Measurements from ENCODE around the gene OPHN1.
A peak's percentile ranks its signal among the peaks of the same experiment; 100 is the strongest.

Gene OPHN1

DNA sequence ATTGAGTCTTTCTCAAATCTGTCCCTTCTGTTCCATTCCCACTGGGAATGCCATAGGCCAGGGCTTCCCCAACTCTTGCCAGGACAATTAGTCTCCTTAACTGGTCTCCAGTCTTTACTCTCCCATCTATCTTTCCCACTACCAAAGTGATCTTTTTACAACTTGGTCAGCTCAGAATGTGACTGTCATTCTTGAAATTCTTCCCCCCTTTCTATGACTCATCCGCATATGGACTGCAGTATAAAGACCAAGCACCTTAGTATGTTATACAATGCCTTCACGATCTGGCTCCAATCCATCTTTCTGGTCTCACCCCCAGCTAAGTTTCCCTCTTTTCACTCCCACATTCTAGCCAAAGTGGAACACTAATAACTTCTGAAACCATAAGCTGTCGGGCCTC, 383.8 kb downstream of the OPHN1 start:
- DNase-seq, result no peak

- no peak for DNase-seq
Measured at GRCh38 chrX:68048774-68049173, 384.5 kb downstream of the OPHN1 start.

DNA sequence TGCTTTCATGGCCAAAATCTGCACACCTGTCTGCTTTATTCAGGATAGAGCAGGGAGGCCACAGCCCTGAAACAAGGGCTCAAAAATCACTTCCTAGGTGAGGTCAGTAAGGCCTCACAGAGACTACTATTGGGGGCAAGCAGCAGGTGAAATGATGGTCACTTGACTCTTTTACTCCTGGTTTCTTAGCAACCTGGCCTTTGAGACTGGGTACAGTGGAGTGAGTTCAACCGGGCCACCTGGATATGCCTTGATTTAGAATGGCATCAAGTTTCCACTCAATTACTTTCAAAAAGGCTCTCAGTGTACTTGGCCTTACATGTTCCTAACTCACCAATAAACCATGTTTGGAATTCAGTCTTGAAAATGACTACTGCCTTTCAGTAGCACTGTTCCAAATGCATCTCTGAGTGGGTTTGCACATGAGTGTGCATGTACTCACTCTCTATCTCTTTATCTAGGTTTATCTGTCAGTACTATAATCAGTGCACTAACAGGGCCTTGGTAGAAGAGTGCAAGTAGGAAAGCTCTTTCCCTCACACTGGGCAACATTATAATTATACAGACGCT, 388.2 kb downstream of the OPHN1 start:
- no peak for DNase-seq

DNA sequence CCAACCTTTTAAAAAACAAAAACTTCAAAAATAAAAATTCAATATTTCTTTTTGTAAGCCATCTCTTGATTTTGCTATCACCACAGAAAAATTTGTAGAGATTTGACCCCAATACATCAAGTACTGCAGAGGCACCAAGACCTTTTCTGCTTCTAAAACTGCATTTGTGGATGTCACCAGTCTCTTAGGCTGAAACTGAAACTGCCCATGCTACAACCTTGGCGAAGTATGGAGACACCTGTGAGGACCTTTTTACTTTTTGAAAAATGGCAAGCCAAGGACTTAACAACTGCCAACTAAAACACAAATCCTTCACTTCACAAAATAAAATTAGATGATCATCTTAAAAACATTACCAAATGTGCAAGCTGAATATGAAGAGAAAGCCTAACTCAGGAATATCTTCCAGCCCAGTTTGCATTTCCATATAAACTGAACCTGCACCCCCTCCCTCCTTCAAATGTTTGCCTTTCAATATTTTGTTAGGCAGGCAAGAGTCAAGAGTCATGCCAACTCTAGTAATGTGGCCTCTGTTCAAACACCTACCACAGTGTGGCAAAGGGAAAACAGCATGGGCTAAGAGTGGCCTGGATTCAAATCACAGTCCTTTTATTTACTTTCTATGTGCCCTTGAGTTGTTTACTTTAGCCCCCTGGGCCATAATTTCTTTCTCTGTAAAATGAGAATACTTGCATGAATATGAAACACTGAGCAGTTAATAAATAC, 389.4 kb downstream of the OPHN1 start:
- no peak for DNase-seq

DNA sequence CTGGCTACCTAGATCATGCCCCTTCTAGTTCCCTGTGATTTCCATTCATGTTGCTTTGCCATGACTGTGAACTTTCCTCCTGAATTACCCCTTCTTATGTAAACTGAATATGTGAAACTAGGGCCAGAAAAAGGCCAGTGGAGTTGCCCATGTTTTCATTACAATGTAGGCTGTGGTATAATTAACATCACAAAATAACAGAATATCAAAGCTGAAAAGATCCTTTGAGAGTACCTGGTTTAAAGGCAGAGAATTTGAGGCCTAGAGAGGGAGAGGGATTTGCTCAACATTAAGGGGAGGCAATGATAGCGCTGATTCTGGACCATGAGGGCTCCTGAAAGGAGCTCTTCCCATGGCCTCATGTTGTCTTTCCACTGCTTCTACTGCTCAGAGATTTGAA, 392.2 kb downstream of the OPHN1 start:
- DNase-seq, result no peak

DNA sequence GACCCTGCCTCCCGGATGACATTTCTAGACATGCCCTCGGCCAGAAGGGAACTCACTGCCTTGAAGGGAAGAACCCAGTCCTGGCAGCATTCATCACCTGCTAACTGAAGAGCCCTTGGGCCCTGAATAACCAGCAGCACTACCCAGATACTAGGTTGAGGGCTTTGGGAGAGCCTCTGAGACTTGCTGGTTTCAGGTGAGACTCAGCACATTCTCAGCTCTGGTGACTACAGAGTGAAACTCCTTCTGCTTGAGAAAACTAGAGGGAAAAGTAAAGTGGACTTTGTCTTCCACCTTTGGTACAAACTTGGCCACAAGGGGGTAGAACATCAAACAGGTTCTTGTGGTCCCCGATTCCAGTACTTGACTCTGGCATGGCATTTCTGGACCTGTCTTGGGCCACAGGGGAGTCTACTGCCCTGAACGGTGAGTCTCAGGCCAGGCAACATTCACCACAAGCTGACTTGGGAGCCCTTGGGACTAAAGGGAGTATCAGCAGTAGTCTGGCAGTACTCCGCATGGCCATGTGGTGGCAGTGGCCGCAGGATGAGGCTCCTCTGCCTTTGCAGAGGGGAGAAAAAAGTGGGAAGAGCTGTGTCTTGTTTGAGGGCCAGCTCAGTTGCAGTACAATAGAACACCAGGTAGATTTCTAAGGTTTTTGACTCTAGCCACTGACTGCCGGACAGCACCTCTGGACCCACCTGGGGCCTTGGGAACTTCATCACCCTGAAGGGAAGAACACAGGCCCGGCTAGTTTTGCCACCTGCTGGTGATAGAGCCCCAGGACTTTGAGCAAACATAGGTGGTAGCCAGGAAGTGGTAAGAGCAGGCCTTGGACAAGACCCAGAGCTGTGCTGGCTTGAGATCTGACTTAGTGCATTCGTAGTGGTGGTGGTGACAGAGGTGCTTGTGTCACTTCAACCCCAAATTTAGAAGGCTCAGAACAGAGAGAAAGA, 414.8 kb downstream of the OPHN1 start:
- peak; percentile 9 for DNase-seq

GRCh38 chrX:67998540-67998939, 434.8 kb downstream of the OPHN1 start:
- DNase-seq, result no peak
